CD1c-positive myeloid dendritic cell (primary cell): ENCODE measurements around the gene CHPT1.

ENCODE experiments used
- DNase-seq: peaks from one replicate; pipeline ENCODE4 v3.0.0-alpha.2; 2016; ENCODE audit errors: extremely low spot score

Gene CHPT1

DNA sequence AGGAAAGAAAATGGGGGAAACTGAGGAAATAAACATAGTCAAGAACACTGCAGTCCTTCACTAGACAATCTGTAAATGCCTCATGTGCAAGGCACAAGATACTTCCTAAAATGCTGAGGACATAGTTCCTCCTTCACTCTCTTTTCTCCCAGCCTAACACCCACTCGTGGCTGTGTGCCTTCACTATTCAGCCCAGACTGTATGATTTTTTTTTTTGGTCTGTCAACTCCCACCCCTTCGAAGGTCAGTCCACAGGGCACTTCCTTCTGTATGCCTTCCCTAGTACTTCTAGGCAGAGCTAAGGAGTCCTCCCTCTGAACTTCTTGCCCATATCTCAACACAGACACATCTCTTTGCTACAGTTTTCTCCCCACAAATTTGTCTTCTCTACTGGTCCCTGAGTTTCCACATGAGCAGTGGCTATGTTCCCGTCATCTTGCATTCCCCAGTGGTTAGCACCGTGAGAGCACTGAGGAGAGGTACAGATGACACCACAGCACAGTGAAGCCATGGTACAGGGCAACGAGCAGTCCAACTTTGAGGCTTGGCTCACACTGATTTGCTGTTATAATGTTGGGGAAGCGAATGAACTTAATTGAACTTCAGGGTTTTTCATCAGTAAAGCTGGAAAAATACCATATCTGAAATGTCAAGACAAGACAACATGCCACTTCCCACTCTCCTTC is 65.9 kb downstream of the CHPT1 start:
- DNase-seq, result peak; percentile 83

DNA sequence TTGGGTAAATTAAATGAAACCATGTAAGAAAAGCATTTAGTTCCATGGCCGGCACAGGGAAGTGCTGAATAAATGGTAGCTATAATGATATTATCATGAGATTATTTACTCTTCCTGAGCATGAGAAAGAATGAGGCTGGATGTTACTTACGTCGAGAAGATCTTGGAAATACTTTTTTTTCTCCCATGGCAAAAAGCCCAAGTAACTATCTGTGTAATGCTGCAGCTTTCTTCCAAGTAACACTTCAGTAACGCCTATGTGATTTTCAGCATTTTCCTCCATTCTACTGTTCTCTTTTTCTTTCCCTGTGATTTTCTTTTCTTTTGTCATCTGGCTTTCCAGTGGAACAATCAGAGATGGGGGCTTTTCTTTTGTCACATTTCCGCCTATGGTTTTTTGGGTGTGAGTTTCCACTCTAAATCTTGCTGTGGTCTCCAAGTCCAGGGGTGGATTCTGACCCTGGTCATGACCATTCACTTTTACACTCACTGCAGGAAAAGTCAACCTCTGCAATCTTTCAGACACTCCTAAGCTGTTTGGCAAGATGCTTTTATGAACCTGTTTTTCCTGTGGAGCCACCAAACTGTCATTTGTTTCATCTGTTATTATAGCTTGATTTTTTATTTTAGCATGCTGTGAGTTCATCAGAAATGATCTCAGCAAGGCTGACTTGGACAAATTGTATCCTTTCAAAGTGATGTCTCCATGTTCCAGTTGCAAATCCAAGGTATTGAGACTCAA is 66.8 kb downstream of the CHPT1 start:
- no peak for DNase-seq

DNA sequence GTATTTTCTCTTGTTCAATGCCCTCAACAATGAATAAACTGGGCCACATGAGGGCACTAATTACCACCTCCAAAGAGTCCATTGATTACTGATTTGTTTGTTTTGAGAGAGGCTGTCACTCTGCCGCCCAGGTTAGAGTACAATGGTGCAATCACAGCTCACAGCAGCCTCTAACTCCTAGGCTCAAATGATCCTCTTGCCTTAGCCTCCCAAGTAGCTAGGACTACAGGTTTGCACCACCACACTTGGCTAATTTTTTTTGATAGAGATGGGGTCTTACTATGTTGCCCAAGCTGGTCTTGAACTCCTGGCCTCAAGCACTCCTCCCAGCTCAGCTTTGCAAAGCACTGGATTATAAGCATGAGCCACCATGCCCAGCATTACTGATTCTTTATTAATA is 70.1 kb downstream of the CHPT1 start:
- DNase-seq, result no peak

DNA sequence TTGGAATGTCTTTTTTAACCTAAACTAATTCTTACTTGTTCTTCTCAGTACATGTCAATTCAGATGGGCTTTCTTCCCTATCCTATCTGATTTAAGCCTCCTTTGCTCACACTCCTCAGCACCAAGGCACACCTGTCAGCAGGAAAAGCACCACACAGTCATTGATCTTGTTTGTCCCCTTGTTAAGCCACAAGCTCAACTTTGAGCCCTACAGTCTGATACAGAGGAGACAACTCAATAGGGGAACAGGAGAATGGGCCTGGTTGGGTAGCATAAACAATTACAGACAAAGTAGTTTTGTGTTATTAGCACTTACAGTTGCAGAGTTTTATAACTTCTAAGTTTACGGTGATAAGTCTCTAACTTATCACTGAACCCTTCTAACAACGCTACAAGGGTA is 71.3 kb downstream of the CHPT1 start:
- no peak for DNase-seq

DNA sequence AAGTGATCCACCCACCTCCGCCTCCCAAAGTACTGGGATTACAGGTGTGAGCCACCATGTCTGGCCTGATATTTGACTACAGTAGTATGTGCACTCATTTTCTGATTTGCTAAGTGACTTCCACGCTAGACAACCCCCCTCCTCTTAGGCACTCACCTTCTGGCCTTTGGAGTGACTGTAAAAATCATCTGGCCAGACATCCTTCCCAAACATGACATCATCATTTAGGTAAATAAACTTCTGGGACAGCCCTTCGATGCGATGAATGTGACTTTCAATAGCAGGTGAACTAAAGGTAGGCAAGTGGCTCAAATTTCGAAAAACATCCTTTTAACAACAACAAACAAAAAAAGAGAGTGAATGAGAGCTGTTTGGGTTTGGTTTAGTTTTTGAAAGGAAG is 72.4 kb downstream of the CHPT1 start:
- no peak for DNase-seq

DNA sequence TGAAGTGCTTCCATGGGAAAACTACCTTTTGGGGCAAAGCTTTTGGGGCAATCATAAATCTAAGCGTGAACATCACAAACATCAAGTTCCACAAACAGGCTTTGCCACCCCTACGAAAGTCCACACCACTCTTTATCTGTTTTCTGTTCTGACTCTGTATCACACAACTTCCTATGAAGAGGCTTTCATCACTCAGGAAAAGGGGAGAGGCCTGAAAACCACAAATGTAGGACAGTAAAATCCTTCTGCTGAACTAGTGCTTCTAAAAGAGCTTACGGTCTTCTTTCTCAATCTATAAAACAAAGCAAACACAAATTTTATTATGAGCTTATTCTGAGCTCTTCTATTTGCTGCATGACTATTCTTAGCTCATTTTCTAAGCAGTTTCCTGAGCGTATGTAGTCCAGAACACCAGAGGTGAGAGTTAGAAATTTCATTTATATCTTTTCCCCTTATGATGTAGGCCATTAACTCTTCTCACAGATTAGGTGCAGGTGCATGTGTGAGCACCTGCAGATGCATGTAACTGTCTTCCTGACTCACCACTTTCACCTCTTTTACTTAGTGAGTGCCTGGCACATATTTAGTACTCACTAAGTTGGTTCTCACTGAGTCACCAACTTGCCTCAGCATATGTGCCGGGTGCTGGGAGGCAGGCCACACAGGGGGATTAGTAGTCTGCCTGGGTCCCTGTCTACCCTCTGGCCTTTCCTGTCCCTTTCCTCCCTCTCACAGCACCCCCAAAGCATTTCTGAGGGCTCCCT is 74.8 kb downstream of the CHPT1 start:
- DNase-seq, result peak; percentile 51

DNA sequence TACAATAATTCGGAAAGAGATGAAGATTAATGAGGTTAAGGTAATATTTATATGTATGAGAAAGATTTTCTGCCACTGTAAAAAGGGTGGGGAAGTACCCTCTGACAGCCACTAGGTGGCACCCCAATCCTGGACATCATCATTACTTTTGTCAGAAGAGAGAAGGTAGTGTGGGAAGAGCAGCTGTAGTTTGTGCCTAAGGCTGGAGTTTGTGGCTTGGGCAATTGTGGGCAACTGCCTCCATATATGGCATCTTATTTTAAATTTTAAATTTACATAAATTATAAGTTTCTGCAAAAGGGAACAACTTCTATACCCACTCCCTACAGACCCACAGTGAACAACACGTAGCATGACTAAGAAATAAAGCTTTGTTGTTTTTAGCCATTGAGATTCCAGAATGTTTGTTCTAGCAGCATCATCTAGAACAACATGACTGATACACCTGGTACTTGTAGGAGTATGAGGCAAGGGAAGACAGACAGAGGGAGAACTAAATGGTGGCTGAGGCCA is 76.3 kb downstream of the CHPT1 start:
- DNase-seq, result peak; percentile 88

DNA sequence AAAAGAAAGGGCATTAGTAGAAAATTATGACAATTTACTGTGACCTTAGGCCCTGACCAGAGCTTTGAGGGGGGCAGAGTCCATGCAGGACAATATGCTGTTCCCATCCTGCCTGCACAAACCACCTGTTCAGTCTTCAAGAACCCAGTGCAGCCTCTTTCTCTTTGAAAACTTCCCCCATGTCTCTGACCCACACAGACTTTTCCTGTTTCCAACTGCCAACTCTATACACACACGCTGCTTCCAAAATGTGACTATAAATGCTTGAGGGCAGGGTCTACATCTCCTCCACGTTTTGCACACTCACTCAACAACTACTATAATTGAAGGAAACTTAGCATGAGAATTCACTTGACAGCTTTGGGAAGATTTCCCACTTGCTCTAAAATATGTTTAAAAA is 78.4 kb downstream of the CHPT1 start:
- no peak for DNase-seq

DNA sequence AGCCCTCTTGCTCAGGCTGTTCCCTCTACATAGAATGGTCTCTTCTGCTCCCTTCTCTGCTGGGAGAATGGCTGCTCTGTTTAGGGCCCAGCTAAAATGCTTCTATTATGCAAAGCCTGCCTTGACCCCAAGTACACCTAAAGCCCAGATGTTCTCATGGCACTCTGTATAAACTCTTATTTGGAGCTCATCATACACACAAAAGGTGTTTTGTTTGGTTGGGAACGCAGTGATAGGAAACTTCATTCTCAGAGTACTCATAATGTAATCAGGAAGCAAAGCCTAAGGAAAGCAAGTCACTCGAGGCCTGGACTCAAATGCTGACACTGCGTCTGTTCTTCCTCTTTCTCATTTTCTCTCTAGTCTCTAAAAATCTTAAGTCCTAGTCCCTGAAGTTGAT is 80.0 kb downstream of the CHPT1 start:
- peak; percentile 64 for DNase-seq

DNA sequence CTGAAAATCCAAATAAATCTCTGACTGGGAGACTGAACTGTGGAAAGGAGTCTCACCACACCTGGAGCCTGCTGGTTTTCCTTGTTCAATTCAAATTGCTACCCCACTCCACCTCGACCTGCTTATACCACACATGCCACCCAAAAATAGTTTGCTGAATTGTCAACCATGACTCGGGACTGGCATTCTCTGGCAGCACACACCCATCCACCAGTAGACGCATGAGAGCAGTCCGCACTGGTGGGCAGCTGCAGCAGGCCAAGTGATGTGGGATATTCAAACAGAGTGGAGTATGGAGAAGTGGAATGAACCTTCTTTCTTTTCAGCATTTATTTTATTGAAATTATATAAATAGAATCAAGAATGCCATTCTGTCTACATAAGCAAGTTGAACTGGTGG is 80.5 kb downstream of the CHPT1 start:
- DNase-seq, result no peak
